Fibroblast of upper back skin (primary cell): ENCODE data around the gene U2SURP.
"Not testable (repeated sequence)": the region's sequence is repeated elsewhere in the genome, so short reads cannot be mapped to it uniquely, and the experiment has no call there.

Experiments used
- DNase-seq: peaks from one replicate; pipeline ENCODE4 v3.0.0-alpha.2; 2013

Gene U2SURP

GRCh38 chr3:143073983-143074382 lies 72.6 kb downstream of the U2SURP start:
- not testable (repeated sequence) for DNase-seq

DNA sequence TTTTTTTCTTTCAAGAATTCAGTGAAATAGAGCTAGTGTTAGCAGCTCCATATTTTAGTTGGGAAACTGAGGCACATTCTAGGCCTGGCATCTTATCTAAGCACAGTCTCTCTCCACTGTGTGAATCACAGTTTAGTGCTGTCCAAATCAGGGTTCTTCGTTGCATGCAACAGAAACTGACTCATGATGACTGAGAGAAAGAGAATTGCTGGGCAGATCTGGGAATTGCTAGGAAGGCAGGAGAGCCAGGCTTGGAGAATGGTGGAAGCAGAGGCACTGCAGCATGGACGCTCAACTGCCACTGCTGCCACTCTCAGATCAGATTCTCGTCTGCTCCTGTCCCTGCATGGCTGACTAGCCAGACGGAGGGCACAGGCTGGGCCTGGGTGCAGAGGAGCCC lies 77.5 kb downstream of the U2SURP start:
- peak; percentile 16 for DNase-seq

DNA sequence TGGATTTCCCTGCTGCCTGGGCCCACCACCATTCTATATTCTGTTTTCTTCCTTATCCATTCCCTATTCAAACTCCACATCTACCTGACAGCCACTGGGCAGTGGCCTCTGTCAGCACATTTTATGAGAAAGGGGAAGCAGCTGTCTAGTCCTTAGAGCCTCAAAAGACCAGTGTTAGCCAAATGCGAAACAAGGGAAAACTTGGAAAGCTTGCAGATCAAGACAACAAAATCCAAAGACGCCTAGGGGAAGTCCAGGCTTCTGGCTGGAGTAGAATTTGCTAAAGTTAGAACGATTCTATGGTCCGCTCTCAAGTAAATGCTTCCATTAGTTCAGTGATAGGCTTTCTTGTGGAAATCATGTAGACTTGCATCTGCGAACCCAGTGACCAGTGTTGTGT lies 78.8 kb downstream of the U2SURP start:
- DNase-seq = no peak

- DNase-seq = no peak
These were observed 80.0 kb downstream of the U2SURP start for GRCh38 chr3:143081365-143081764.

DNA sequence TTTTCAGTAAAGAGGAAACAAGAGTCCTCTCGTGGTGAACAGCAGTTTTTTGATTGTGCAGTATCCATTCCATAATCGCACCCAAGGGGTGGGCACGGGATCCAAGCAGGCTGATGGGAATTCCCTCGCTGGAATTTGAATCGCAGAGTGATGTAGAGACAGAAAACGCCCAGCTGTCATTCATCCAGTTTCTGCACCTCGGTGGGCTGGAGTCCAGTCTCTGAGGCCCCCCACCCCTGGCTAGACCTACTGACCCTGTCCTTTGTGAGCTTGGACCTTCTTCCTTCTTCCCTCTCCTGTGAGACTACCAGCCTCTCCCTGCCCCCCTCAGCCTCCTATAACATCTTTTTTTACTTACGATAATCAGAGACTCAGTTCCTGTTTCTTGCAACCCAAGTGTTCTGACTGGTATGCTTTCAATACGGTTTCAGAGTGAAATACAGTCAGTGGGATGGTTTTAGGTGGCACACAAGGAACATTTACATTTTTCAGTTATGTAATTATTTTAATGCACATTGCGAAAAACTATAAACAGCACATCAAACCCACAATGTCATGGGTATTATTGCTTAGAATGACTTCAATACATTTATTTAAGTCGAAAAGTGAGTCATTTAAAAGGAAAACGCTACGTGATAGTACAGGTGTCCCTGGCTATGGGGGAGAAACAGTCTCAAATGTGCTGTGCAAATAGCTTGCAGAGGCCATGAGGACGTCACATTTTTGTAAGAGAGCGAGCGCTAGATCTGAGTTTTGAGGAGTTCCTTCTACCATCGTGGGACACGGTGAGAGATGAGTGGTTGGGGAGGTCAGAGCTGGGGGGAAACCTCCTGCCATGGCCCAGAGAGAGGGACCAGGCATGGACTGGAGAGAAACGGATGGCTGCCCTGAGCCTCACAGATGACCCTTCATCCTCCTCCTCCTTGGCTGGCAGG lies 80.7 kb downstream of the U2SURP start:
- DNase-seq = no peak

- DNase-seq = no peak
These were observed 82.4 kb downstream of the U2SURP start for GRCh38 chr3:143083781-143084180.

DNA sequence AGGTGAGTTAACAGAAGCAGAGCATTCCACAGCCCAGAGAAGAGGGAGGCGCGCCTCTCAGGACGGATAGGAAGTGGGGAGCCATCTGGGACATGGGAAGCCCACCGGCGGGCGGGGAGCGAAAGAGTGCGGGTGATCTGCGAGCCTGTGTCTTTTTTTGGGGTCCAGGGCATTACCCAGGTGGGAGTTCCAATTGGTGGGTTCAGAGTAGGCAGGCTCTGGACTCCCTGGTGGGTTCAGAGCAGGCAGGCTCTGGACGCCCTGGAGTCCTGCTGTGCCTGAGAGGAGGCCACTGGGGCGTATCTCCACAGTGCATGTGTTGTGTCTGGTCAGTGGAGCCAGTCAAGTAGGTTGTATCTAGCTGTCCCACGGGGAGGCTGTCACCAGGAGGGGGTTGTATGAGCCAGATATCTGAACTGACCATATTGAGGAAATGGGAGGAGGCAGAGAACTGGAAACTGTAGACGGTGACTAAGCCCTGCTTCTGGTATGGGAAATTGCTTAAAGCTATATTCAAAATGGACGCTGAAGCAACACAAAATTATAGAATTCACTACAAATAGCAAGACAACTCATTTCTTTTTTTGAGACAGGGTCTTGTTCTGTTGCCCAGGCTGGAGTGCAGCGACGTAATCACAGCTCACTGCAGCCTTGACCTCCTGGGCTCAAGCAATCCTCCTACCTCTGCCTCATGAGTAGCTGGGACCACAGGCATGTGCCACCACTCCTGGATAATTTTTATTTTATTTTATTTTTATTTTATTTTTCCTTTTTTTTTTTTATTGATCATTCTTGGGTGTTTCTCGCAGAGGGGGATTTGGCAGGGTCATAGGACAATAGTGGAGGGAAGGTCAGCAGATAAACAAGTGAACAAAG lies 83.7 kb downstream of the U2SURP start:
- peak; percentile 38 for DNase-seq

DNA sequence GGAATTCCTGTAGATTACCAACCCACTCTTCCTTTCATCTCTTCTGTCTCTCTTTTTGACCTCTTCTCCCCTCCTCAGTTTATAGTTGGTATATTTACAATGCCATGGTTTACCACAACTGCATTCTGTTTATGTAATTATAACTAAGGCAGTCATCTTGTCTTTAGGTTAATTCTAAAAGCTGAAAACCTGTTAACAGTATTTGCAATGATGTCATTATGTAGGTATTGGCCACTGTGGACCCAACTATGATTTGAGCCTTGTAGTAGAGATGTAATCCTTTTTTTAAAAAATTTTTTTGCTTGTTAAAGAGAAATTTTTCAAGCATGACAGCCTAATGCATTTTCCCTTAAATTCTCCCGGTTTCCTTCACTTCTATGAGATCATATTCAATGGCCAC lies 87.5 kb downstream of the U2SURP start:
- no peak for DNase-seq

- no peak for DNase-seq
These were observed 88.6 kb downstream of the U2SURP start for GRCh38 chr3:143089965-143090364.

DNA sequence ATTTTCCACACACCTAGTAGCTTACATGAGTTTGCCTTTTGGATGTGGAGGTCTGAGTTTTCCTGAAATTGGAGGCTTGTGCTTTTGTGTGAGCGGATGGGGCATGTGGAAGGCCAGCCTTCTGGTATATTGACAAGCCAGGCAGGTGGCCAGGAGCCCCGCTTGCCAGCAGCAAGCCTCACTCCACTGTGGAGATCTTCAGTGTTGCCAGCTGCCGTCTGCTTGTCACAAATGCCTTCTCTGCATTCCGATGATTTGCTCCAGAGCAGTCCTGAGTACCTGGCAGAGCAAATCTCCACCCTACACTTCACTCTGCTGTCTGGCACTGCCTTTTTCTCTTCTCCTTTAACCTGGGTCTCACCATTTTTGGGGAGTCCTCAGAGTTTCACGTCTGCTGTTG lies 89.1 kb downstream of the U2SURP start:
- no peak for DNase-seq

GRCh38 chr3:143090976-143091837 lies 89.8 kb downstream of the U2SURP start:
- no peak for DNase-seq

GRCh38 chr3:143092191-143092590 lies 90.8 kb downstream of the U2SURP start:
- DNase-seq = no peak

GRCh38 chr3:143095813-143096212 lies 94.4 kb downstream of the U2SURP start:
- DNase-seq = no peak

DNA sequence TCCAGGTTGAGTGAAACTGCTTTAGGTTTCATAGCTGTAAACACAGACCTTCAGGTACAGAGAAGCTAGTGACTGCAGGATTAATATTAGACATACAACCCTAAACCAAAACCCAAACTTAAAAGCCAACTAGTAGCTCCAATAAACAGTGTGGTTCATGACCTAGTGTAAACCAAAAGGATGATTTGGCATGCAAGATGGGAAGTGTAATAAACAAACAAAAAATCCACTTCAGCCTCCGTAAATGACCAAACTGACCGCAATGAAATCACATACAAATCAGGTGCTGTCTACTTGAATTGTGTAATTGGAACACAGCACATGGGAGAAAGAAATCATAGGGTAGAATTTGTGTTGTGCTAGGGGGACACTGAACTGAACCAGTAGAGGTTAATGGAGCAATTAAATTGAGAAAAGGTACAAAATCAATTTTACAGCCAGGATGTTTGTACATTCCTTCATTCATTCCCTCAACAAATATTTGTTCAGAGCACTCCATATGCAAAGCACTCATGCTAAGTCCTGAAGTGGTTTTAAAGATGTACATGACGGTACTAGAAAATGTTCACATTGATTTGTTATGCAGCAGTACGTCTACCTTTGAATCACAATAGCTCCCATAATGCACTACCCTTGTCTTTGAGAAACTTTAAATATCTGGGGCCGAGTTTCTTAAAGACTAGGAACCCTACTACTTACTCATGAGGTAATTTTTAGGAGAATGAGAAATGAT lies 96.8 kb downstream of the U2SURP start:
- DNase-seq = no peak

DNA sequence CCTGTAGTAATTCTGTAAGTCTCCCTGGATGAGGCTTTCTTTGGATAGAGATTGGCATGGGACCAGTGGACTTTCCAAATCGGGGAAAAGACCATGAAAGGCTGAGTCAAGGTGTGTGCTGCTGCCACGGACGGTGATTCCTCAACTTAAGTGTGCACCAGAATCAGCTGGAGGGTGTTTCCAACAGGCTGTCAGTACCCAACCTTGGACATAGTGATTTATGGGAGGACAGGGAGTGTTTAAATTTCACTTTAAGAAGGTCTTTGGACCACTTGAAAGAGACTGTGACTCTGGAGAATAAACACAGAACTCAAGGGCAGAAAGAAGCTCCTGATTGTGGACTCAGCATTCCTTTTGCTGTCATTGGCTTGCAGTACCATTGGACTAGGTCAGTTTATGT lies 97.8 kb downstream of the U2SURP start:
- DNase-seq = no peak

DNA sequence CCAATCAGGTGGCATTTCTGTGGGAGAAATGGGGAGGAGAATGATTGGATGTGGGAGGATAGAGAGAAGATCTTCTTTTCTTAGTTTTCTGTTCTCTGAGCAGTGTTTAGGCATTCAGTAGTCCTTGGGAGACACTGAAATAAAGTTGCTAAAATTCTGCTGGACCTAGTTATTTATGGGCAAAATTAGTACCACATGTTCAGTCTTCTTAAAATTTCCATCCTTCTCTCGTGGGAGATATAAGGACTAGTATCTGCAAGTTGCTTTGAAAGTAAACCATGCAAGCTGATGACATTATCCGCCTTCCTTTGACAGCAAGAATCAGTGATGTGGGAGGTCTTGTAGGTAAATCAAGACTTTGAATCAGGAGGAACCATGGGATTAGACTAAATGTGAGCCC lies 98.3 kb downstream of the U2SURP start:
- DNase-seq = no peak

DNA sequence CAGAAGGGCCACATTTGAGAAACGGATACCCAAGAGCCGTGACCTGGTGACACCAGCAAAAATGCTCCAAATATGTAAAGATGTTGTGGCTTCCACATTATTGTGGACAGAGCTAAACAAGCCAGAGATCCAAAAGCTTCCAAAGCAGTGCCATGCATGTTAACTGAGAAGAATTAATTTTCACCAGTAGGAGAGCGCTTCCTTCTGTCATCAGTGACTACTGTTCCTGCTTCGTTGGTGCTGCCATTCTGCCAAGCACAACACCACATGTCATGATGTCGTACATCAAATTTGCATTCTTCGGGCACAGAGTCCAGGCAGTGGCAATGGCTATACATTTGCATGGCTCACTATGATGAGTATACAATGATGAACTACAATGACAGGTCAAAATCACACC lies 99.1 kb downstream of the U2SURP start:
- no peak for DNase-seq

DNA sequence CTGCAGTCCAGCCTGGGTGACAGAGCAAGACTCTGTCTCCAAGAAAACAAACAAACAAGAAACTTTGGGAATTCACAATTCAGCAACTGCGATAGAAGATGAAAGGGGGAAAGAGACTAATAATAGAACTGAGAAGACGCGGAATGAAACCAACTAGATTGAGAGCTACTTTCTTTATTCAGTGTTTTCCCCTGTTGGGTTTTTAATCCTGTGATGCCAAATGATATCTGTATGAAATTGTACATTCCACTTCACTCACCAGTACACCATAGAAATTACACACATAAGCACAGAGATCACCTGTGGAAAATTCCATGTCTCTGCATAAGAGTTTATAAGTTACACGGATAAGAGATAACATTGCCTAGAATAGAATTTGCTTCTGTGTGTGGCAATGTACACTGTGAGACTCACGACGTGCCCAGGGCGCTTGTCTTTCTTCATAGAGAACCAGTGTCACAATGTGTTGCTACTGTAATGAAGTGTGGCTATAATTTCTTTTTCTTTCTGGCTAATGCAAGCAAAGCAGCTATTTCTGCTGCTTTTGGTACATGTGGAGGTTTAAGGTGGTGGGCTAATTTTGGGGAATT lies 100.5 kb downstream of the U2SURP start:
- DNase-seq = no peak

DNA sequence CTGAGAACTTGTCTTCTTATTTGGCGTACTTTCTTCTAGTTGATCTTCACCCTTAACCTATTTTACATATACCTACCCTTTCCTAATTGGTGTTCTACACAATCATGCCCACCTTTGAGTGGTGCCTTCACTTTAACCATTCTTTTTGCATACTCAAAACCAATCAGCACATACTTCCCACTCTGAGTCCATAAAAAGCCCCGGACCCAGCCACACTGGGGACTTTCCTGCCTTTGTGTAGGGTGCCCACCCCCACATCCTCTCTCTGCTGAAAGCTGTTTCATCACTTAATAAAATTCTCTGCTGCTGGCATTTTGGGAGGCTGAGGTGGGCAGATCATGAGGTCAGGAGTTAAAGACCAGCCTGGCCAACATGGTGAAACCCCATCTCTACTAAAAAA lies 102.3 kb downstream of the U2SURP start:
- DNase-seq = no peak

GRCh38 chr3:143105170-143105569 lies 103.8 kb downstream of the U2SURP start:
- DNase-seq = no peak

DNA sequence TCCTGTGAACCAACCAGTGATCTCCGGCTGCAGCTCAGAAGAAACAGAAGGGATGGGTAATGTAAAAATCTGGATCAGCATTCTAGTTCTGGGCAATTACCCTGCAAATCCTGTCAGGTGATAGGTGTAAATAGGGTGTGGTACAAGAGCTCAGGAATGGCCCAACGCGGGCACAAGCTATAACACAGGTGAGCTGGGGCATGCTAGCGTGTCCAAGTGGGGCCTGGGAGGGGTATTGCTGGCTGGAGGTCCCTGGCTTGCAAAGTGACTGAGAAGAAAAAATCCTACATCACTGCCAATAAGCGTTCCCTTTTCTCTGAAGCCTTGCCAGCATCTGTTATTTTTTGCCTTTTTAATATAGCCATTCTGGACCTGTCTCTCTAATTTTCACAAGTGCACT lies 108.5 kb downstream of the U2SURP start:
- no peak for DNase-seq
